Mesothelial cell of epicardium (in vitro differentiated cells): Measurements from ENCODE around the gene NMNAT2. TPM values are rescaled to one million over a fixed set of nuclear protein-coding genes. Genes with fewer than 3 reads are reported as not detected.

ENCODE experiments used
- DNase-seq, 2 experiments: peaks; one replicate each; pipeline ENCODE4 v3.0.0; 2021; ENCODE audit warnings: low spot score in 2 of 2; ENCODE audit not compliant: unreplicated experiment in 2 of 2
- H3K27ac Mint-ChIP-seq: 2 replicates; pipeline ENCODE4 v1.8.0; 2021; ENCODE audit warnings: mixed read lengths
- H3K27me3 Mint-ChIP-seq: 2 replicates; pipeline ENCODE4 v1.8.0; 2021; ENCODE audit warnings: low read depth, mixed read lengths
- H3K36me3 Mint-ChIP-seq: 2 replicates; pipeline ENCODE4 v1.8.0; 2021; ENCODE audit warnings: mixed read lengths
- H3K4me1 Mint-ChIP-seq: 2 replicates; pipeline ENCODE4 v1.8.0; 2021; ENCODE audit warnings: mixed read lengths
- H3K4me3 Mint-ChIP-seq: 2 replicates; pipeline ENCODE4 v1.8.0; 2021; ENCODE audit warnings: mild to moderate bottlenecking, moderate library complexity, mixed read lengths
- H3K9me3 Mint-ChIP-seq: 2 replicates; pipeline ENCODE4 v1.8.0; 2021; ENCODE audit warnings: mixed read lengths
- total RNA-seq: library from RNA; stranded (reverse); gene quantifications from 3 replicates; pipeline ENCODE4 v1.2.1, GENCODE V29; 2021
- TF ChIP-seq, protein P1 (sequence below): fragments of 200-600 bp; sonication (generic); IDR thresholded peaks from one replicate; pipeline ENCODE4 v1.5.0; 2021; ENCODE audit warnings: antibody characterized with exemption; ENCODE audit not compliant: unreplicated experiment

The NMNAT2 gene
- total RNA-seq, 1 donor from 2014 or later: 1.2 TPM

DNA sequence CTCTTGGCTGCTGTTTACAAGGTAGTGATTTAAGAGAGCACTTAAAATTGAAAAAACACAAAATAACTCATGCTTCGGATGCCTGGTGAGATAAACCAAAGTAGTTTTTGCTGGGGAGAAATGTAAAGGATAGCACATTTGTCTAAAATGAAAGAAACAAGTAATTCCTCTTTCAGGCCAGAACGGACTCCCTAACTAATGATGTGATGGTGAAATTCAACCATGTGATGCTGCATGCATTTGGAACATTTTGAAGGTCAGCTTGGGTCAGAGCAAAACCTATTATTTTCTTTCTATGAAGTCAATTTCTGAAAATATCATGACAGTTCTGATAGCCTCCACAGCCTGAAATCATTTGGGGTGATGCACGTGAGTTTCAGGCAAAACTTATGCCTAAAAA is 27.6 kb downstream of the NMNAT2 start:
- peaks cover 4% of the 10 kb centered on the region for H3K4me1 Mint-ChIP-seq
- no peak for DNase-seq
- TF ChIP-seq, protein P1, sequence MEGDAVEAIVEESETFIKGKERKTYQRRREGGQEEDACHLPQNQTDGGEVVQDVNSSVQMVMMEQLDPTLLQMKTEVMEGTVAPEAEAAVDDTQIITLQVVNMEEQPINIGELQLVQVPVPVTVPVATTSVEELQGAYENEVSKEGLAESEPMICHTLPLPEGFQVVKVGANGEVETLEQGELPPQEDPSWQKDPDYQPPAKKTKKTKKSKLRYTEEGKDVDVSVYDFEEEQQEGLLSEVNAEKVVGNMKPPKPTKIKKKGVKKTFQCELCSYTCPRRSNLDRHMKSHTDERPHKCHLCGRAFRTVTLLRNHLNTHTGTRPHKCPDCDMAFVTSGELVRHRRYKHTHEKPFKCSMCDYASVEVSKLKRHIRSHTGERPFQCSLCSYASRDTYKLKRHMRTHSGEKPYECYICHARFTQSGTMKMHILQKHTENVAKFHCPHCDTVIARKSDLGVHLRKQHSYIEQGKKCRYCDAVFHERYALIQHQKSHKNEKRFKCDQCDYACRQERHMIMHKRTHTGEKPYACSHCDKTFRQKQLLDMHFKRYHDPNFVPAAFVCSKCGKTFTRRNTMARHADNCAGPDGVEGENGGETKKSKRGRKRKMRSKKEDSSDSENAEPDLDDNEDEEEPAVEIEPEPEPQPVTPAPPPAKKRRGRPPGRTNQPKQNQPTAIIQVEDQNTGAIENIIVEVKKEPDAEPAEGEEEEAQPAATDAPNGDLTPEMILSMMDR: no peak
- H3K36me3 Mint-ChIP-seq: no peaks in the 10 kb centered on the region
- H3K27ac Mint-ChIP-seq: no peak overlapping the region
- no peak overlapping the region for H3K4me3 Mint-ChIP-seq
- H3K9me3 Mint-ChIP-seq: no peaks in the 10 kb centered on the region
- H3K27me3 Mint-ChIP-seq: no peaks in the 10 kb centered on the region

DNA sequence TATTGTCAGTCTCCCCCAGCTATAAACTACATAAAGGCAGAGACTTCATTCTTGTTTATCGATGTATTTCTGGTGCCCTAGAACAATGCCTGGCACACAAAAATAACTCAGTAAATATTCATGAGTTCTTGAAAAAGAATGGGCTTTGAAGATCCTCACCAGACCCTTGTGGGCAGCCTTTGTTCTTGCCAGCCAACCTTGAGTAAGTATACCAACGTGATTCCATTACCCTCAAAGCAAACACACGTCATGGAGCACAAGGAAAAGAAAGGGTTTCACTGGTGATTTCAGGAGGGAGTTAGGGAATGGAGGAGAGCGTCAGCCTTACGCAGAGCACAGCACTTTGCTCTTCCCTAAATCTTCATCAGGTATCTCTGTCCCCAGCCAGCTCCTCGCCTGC is 29.4 kb downstream of the NMNAT2 start:
- H3K4me1 Mint-ChIP-seq: peaks cover 4% of the 10 kb centered on the region
- TF ChIP-seq, protein P1: no peak
- H3K27me3 Mint-ChIP-seq: no peaks in the 10 kb centered on the region
- no peaks in the 10 kb centered on the region for H3K36me3 Mint-ChIP-seq
- H3K4me3 Mint-ChIP-seq: no peak overlapping the region
- no peak overlapping the region for H3K27ac Mint-ChIP-seq
- H3K9me3 Mint-ChIP-seq: no peaks in the 10 kb centered on the region
- no peak for DNase-seq

DNA sequence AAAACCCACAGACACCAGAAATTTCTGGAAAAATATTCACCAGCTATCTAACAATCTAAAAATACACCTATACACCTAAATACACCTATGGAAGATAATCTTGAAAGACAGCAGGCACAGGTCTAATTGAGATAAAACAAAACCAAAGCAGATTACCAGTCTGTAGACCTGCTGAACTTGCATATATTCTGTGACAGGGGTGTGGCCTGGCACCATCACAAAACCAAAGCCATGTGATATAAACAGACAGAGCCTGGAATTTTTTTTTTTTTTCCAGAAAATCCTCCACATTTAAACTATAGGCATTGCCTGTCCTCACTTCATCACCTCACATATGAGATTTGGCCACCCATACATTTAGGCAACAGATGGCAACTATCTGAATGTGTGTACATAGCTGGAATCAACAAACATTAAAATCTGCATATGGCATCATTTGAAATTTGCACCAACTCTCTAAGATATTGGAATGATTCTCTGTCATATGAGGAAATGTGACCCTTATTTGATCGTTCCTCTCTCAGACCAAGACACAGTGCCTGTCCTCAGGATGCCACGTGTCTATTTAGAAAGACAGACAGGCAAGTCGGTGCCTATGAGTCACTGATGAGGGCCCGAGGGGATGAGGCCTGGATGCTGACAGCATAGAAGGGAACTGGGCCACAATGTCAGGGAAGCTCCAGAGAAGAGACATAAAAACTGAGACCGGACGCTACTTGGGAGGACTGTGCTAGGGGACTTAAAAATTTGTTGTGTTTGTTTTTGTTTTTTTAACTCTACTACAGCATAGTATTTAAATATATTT is 32.6 kb downstream of the NMNAT2 start:
- Mint-ChIP-seq H3K27me3 (no peaks in the 10 kb centered on the region), H3K4me1 (peaks cover 4% of the 10 kb centered on the region), H3K27ac (no peak overlapping the region), H3K36me3 (no peaks in the 10 kb centered on the region), H3K4me3 (no peak overlapping the region), H3K9me3 (no peaks in the 10 kb centered on the region)
- TF ChIP-seq, protein P1: no peak
- no peak for DNase-seq

DNA sequence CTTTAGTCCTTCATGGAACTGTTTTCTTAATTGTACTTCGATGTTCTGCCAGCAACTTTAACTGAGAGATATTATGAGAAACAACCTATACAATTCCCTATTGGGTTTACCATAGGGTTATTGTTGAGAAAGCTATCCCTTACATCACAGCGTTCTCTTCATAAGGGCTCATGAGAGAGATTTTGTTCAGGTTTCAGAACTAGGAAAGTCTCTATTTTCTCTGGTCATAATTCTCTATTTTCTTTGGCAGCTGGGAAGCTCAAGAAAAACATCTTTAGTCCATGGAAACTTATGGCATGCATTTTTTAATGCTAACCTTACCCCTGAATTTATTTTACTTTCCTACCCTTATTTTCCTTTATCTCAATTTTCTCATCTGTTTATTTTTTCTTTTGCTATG is 38.2 kb downstream of the NMNAT2 start:
- DNase-seq: no peak
- Mint-ChIP-seq H3K27ac (no peak overlapping the region), H3K4me3 (no peak overlapping the region), H3K9me3 (peaks cover 6% of the 10 kb centered on the region), H3K4me1 (no peaks in the 10 kb centered on the region), H3K36me3 (no peaks in the 10 kb centered on the region), H3K27me3 (no peaks in the 10 kb centered on the region)
- TF ChIP-seq, protein P1: no peak

DNA sequence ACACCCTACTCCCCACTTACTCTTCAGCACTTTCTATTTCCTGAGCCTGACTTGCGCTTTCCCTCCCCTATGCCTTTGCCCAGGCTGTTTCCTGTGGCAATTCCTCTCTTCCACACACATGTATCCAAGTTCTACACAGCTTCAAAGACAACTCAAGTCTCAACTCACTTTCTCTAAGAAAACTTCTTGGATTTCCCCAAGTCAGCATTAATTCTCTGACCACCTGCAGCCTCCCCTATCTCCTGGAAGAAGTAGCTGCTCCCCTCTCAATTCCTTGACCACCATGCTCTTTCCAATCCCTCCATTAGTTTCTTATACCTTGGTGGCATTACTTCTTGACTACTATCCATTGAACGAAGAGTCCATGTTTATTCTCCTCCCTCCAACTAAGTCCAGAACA is 42.8 kb downstream of the NMNAT2 start:
- H3K9me3 Mint-ChIP-seq: peaks cover 6% of the 10 kb centered on the region

More for the DNA sequence above, 42.8 kb downstream of the NMNAT2 start:
- Mint-ChIP-seq H3K27me3 (no peaks in the 10 kb centered on the region), H3K4me1 (peaks cover 3% of the 10 kb centered on the region), H3K36me3 (no peaks in the 10 kb centered on the region), H3K4me3 (no peak overlapping the region), H3K27ac (no peak overlapping the region)
- DNase-seq: no peak
- TF ChIP-seq, protein P1: no peak
